ENCODE data around the gene ACTA2.
A peak's percentile ranks its signal among the peaks of the same experiment; 100 is the strongest.

Gene ACTA2

GRCh38 chr10:88911851-88912250, 40.7 kb downstream of the ACTA2 start:
- peaks cover 55% of the 10 kb centered on the region for H3K36me3 Mint-ChIP-seq (ENCODE audit: low read depth)
- H3K9me3 Mint-ChIP-seq = no peaks in the 10 kb centered on the region
- DNase-seq = no peak
- no peaks in the 10 kb centered on the region for H3K27me3 Mint-ChIP-seq
- peak overlapping the region; percentile 23 for H3K27ac Mint-ChIP-seq
- ATAC-seq = no peak
- H3K4me1 Mint-ChIP-seq = peaks cover 35% of the 10 kb centered on the region
- H3K4me3 Mint-ChIP-seq = no peak overlapping the region

GRCh38 chr10:88911116-88911515, 41.5 kb downstream of the ACTA2 start:
- DNase-seq (no peak), ATAC-seq (no peak)
- peaks cover 54% of the 10 kb centered on the region for H3K36me3 Mint-ChIP-seq (ENCODE audit: low read depth)
- H3K27me3 Mint-ChIP-seq = no peaks in the 10 kb centered on the region
- peaks cover 32% of the 10 kb centered on the region for H3K4me1 Mint-ChIP-seq
- peak overlapping the region; percentile 23 for H3K27ac Mint-ChIP-seq
- H3K9me3 Mint-ChIP-seq = no peaks in the 10 kb centered on the region
- no peak overlapping the region for H3K4me3 Mint-ChIP-seq

- Mint-ChIP-seq H3K36me3 (ENCODE audit: low read depth) (peaks cover 59% of the 10 kb centered on the region), H3K4me1 (peaks cover 31% of the 10 kb centered on the region), H3K27me3 (no peaks in the 10 kb centered on the region), H3K4me3 (no peak overlapping the region), H3K9me3 (no peaks in the 10 kb centered on the region), H3K27ac (peak overlapping the region; percentile 68)
- DNase-seq (no peak), ATAC-seq (peak; percentile 97)
These were observed 44.4 kb downstream of the ACTA2 start for GRCh38 chr10:88908194-88908593.

- Mint-ChIP-seq H3K36me3 (ENCODE audit: low read depth) (peaks cover 62% of the 10 kb centered on the region), H3K27me3 (no peaks in the 10 kb centered on the region), H3K4me3 (no peak overlapping the region), H3K4me1 (peaks cover 43% of the 10 kb centered on the region), H3K27ac (no peak overlapping the region), H3K9me3 (no peaks in the 10 kb centered on the region)
- ATAC-seq = no peak
- no peak for DNase-seq
These were observed 45.7 kb downstream of the ACTA2 start for GRCh38 chr10:88906921-88907320.

- H3K27me3 Mint-ChIP-seq = no peaks in the 10 kb centered on the region
- DNase-seq (no peak), ATAC-seq (no peak)
- no peak overlapping the region for H3K4me3 Mint-ChIP-seq
- peaks cover 57% of the 10 kb centered on the region for H3K36me3 Mint-ChIP-seq (ENCODE audit: low read depth)
- H3K4me1 Mint-ChIP-seq = peaks cover 69% of the 10 kb centered on the region
- H3K27ac Mint-ChIP-seq = no peak overlapping the region
- H3K9me3 Mint-ChIP-seq = no peaks in the 10 kb centered on the region
These were observed 48.9 kb downstream of the ACTA2 start for GRCh38 chr10:88903715-88904114.

- DNase-seq (no peak), ATAC-seq (peak; percentile 4)
- peak overlapping the region; percentile 97 for H3K27ac Mint-ChIP-seq
- H3K4me3 Mint-ChIP-seq = peak overlapping the region; percentile 50
- no peaks in the 10 kb centered on the region for H3K27me3 Mint-ChIP-seq
- H3K9me3 Mint-ChIP-seq = no peaks in the 10 kb centered on the region
- H3K4me1 Mint-ChIP-seq = peaks cover 70% of the 10 kb centered on the region
- peaks cover 50% of the 10 kb centered on the region for H3K36me3 Mint-ChIP-seq (ENCODE audit: low read depth)
These were observed 50.4 kb downstream of the ACTA2 start for GRCh38 chr10:88901984-88902789.

GRCh38 chr10:88901206-88901983, 51.2 kb downstream of the ACTA2 start:
- Mint-ChIP-seq H3K4me3 (peak overlapping the region; percentile 50), H3K36me3 (ENCODE audit: low read depth) (peaks cover 43% of the 10 kb centered on the region)

GRCh38 chr10:88899886-88900285, 52.7 kb downstream of the ACTA2 start:
- Mint-ChIP-seq H3K4me3 (no peak overlapping the region), H3K27ac (peak overlapping the region; percentile 97), H3K4me1 (peaks cover 87% of the 10 kb centered on the region), H3K27me3 (no peaks in the 10 kb centered on the region), H3K9me3 (no peaks in the 10 kb centered on the region), H3K36me3 (ENCODE audit: low read depth) (peaks cover 37% of the 10 kb centered on the region)
- ATAC-seq = no peak
- no peak for DNase-seq

More at GRCh38 chr10:88901206-88901983, 51.2 kb downstream of the ACTA2 start:
- peak; percentile 54 for ATAC-seq
- Mint-ChIP-seq H3K9me3 (no peaks in the 10 kb centered on the region), H3K27ac (peak overlapping the region; percentile 97), H3K4me1 (peaks cover 74% of the 10 kb centered on the region), H3K27me3 (no peaks in the 10 kb centered on the region)
- DNase-seq = no peak

GRCh38 chr10:88898727-88899126, 53.8 kb downstream of the ACTA2 start:
- no peak overlapping the region for H3K4me3 Mint-ChIP-seq

GRCh38 chr10:88896994-88897853, 55.3 kb downstream of the ACTA2 start:
- no peaks in the 10 kb centered on the region for H3K9me3 Mint-ChIP-seq
- peaks cover 81% of the 10 kb centered on the region for H3K4me1 Mint-ChIP-seq
- H3K36me3 Mint-ChIP-seq (ENCODE audit: low read depth) = peaks cover 25% of the 10 kb centered on the region
- ATAC-seq (peak; percentile 81), DNase-seq (peak; percentile 46)
- peak overlapping the region; percentile 97 for H3K27ac Mint-ChIP-seq
- H3K4me3 Mint-ChIP-seq = peak overlapping the region; percentile 69
- H3K27me3 Mint-ChIP-seq = no peaks in the 10 kb centered on the region

More at GRCh38 chr10:88898727-88899126, 53.8 kb downstream of the ACTA2 start:
- no peak for ATAC-seq
- no peaks in the 10 kb centered on the region for H3K9me3 Mint-ChIP-seq
- H3K27ac Mint-ChIP-seq = peak overlapping the region; percentile 97
- H3K36me3 Mint-ChIP-seq (ENCODE audit: low read depth) = peaks cover 34% of the 10 kb centered on the region
- peaks cover 91% of the 10 kb centered on the region for H3K4me1 Mint-ChIP-seq
- no peaks in the 10 kb centered on the region for H3K27me3 Mint-ChIP-seq
- DNase-seq = no peak

GRCh38 chr10:88896372-88896993, 56.1 kb downstream of the ACTA2 start:
- peak overlapping the region; percentile 69 for H3K4me3 Mint-ChIP-seq
- peak overlapping the region; percentile 97 for H3K27ac Mint-ChIP-seq
- H3K4me1 Mint-ChIP-seq = peaks cover 76% of the 10 kb centered on the region
- H3K36me3 Mint-ChIP-seq (ENCODE audit: low read depth) = peaks cover 21% of the 10 kb centered on the region
- DNase-seq (no peak), ATAC-seq (no peak)
- no peaks in the 10 kb centered on the region for H3K9me3 Mint-ChIP-seq
- no peaks in the 10 kb centered on the region for H3K27me3 Mint-ChIP-seq

GRCh38 chr10:88895250-88895649, 57.3 kb downstream of the ACTA2 start:
- Mint-ChIP-seq H3K27me3 (no peaks in the 10 kb centered on the region), H3K36me3 (ENCODE audit: low read depth) (peaks cover 17% of the 10 kb centered on the region), H3K4me1 (peaks cover 73% of the 10 kb centered on the region), H3K27ac (no peak overlapping the region), H3K4me3 (no peak overlapping the region), H3K9me3 (no peaks in the 10 kb centered on the region)
- no peak for DNase-seq
- ATAC-seq = no peak

- Mint-ChIP-seq H3K4me1 (peaks cover 70% of the 10 kb centered on the region), H3K36me3 (ENCODE audit: low read depth) (peaks cover 12% of the 10 kb centered on the region), H3K27ac (no peak overlapping the region), H3K9me3 (no peaks in the 10 kb centered on the region), H3K4me3 (no peak overlapping the region), H3K27me3 (no peaks in the 10 kb centered on the region)
- no peak for ATAC-seq
- DNase-seq = no peak
These were observed 59.0 kb downstream of the ACTA2 start for GRCh38 chr10:88893611-88894010.
